ENCODE data around the gene CCL26. TPM values are rescaled to one million over a fixed set of nuclear protein-coding genes. Genes with fewer than 3 reads are reported as not detected.

Gene CCL26
- total RNA-seq, 4 donors from 2014 or later = not detected

- H3K27me3 ChIP-seq = no peaks in the 10 kb centered on the region
- no peak for DNase-seq
- TF ChIP-seq POLR2A (IDR thresholded peaks at IDR 0.05) = no peak
- TF ChIP-seq, protein P1, sequence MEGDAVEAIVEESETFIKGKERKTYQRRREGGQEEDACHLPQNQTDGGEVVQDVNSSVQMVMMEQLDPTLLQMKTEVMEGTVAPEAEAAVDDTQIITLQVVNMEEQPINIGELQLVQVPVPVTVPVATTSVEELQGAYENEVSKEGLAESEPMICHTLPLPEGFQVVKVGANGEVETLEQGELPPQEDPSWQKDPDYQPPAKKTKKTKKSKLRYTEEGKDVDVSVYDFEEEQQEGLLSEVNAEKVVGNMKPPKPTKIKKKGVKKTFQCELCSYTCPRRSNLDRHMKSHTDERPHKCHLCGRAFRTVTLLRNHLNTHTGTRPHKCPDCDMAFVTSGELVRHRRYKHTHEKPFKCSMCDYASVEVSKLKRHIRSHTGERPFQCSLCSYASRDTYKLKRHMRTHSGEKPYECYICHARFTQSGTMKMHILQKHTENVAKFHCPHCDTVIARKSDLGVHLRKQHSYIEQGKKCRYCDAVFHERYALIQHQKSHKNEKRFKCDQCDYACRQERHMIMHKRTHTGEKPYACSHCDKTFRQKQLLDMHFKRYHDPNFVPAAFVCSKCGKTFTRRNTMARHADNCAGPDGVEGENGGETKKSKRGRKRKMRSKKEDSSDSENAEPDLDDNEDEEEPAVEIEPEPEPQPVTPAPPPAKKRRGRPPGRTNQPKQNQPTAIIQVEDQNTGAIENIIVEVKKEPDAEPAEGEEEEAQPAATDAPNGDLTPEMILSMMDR (IDR thresholded peaks at IDR 0.05) = no peak
- peaks cover 0 to 7% of the 10 kb centered on the region in 2 donors for H3K9me3 ChIP-seq
- no peak overlapping the region for H3K27ac ChIP-seq
- no peak overlapping the region for H3K4me3 ChIP-seq
- no peaks in the 10 kb centered on the region for H3K36me3 ChIP-seq
- no peaks in the 10 kb centered on the region for H3K4me1 ChIP-seq
- intact Hi-C loops (cut with DNase I; ENCODE audit: low total_unique reads) = no loop called here
These were observed 32.0 kb upstream of the CCL26 start for GRCh38 chr7:75804004-75804403.

- Histone ChIP-seq H3K4me1 (no peaks in the 10 kb centered on the region), H3K27ac (no peak overlapping the region), H3K4me3 (no peak overlapping the region), H3K27me3 (no peaks in the 10 kb centered on the region), H3K36me3 (no peaks in the 10 kb centered on the region), H3K9me3 (peaks cover 0 to 7% of the 10 kb centered on the region in 2 donors)
- intact Hi-C loops (cut with DNase I; ENCODE audit: low total_unique reads) = no loop called here
- TF ChIP-seq POLR2A (IDR thresholded peaks at IDR 0.05) = no peak
- TF ChIP-seq, protein P1 (IDR thresholded peaks at IDR 0.05) = no peak
- DNase-seq = no peak
These were observed 30.5 kb upstream of the CCL26 start for GRCh38 chr7:75802552-75802821.

DNA sequence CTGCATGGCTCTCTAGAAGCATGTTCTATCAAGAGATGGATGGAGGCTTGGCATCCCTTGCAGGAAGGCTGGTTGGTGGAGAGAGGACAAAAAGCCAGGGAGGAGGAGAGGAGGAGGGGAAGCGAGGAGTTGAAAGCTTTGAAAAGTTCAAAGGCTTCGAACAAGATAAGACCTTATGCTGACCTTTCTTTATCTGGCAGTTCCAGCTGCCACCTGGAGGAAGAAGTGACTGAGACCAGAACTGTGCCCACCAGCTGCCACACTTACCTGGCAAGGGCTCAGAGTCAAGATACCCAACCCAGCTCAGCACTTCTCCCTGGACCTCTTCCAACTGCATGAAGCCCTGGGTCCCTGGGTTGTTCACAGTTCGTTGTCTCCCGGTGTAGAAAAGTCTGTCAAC, 26.8 kb upstream of the CCL26 start:
- TF ChIP-seq, protein P1 (IDR thresholded peaks at IDR 0.05) = no peak
- Histone ChIP-seq H3K27me3 (no peaks in the 10 kb centered on the region), H3K36me3 (no peaks in the 10 kb centered on the region), H3K27ac (no peak overlapping the region), H3K4me3 (no peak overlapping the region), H3K4me1 (no peaks in the 10 kb centered on the region), H3K9me3 (no peaks in the 10 kb centered on the region)
- intact Hi-C loops (cut with DNase I; ENCODE audit: low total_unique reads) = no loop called here
- no peak for DNase-seq

DNA sequence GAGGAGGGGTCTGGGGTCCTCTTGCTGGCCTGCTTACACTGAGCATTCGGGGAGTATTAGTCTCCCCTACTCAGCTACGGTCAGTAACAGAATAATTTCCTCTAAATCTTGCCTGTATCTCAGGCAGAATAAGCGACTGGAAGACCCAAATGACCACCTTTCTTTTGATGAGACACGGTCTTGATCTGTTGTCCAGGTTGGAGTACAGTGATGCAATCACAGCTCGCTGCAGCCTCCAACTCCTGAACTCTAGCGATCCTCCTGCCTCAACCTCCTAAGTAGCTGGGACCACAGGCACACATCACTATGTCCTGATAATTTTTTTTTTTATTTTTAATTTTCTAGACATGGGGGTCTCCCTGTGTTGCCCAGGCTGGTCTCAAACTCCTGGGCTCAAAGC, 24.4 kb upstream of the CCL26 start:
- intact Hi-C loops (cut with DNase I; ENCODE audit: low total_unique reads) = no loop called here
- Histone ChIP-seq H3K27ac (peak overlapping the region in 1 of 2 donors; percentile 8), H3K4me1 (no peaks in the 10 kb centered on the region), H3K27me3 (no peaks in the 10 kb centered on the region), H3K4me3 (no peak overlapping the region), H3K9me3 (no peaks in the 10 kb centered on the region), H3K36me3 (no peaks in the 10 kb centered on the region)
- TF ChIP-seq, protein P1 (IDR thresholded peaks at IDR 0.05) = no peak
- no peak for TF ChIP-seq POLR2A (IDR thresholded peaks at IDR 0.05)
- no peak for DNase-seq

DNA sequence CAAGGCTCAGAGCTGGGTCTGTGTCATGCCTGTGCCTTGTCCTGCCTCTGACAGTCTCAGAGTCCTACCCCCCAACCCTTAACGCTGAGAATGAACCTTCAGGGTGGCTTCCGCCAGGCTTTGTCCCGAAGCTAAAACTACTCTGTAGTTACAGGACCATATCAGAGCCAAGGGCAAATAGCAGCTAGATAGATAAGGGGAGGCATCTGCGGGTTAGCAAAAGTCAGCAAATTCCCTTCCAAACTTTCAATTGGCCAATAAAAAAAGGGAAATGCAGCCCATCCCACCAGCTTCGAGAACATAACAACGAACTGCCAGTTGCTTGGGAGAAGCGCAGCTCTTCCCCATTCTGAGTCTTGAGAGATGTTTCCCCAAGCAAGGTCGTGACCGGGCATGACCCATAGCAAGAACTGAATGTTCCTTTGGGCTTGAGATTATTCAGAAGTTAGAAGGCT, 23.8 kb upstream of the CCL26 start:
- intact Hi-C loops (cut with DNase I; ENCODE audit: low total_unique reads) = no loop called here
- DNase-seq = peak; percentile 29 to 61

More for the DNA sequence above, 23.8 kb upstream of the CCL26 start:
- H3K4me3 ChIP-seq = no peak overlapping the region
- TF ChIP-seq POLR2A (IDR thresholded peaks at IDR 0.05) = no peak
- TF ChIP-seq, protein P1 (IDR thresholded peaks at IDR 0.05) = no peak
- H3K27ac ChIP-seq = peak overlapping the region; percentile 19 to 52
- H3K27me3 ChIP-seq = no peaks in the 10 kb centered on the region
- no peaks in the 10 kb centered on the region for H3K4me1 ChIP-seq
- no peaks in the 10 kb centered on the region for H3K36me3 ChIP-seq
- no peaks in the 10 kb centered on the region for H3K9me3 ChIP-seq

Data from uterus (tissue), 4 donors.